ENCODE measurements around the gene C12orf75.
"Not testable (repeated sequence)": the region's sequence is repeated elsewhere in the genome, so short reads cannot be mapped to it uniquely, and the experiment has no call there.

The C12orf75 gene

GRCh38 chr12:105330283-105330930 lies at the start of gene C12orf75:
Gene C12orf75, plus strand, starts transcription at chr12:105330691. Its CDS starts 201 bp downstream, at chr12:105330892.
- peak; percentile 77 to 78 for DNase-seq

- no peak for DNase-seq
Observed at GRCh38 chr12:105280966-105281693, 49.4 kb upstream of the C12orf75 start.

GRCh38 chr12:105281694-105282049 lies 48.8 kb upstream of the C12orf75 start:
- no peak for DNase-seq

GRCh38 chr12:105285378-105285777 lies 45.1 kb upstream of the C12orf75 start:
- no peak for DNase-seq

- DNase-seq, result no peak
Observed at GRCh38 chr12:105287408-105287807, 43.1 kb upstream of the C12orf75 start.

- DNase-seq, result no peak
Observed at GRCh38 chr12:105288311-105288996, 42.0 kb upstream of the C12orf75 start.

GRCh38 chr12:105289114-105289904 lies 41.2 kb upstream of the C12orf75 start:
- DNase-seq, result no peak

- DNase-seq, result no peak
Observed at GRCh38 chr12:105291531-105291930, 39.0 kb upstream of the C12orf75 start.

GRCh38 chr12:105292705-105293104 lies 37.8 kb upstream of the C12orf75 start:
- DNase-seq, result no peak

GRCh38 chr12:105293187-105293586 lies 37.3 kb upstream of the C12orf75 start:
- DNase-seq, result no peak

- DNase-seq, result no peak
Observed at GRCh38 chr12:105294161-105294560, 36.3 kb upstream of the C12orf75 start.

GRCh38 chr12:105294886-105295479 lies 35.5 kb upstream of the C12orf75 start:
- DNase-seq, result no peak

- DNase-seq, result no peak
Observed at GRCh38 chr12:105296116-105297089, 34.1 kb upstream of the C12orf75 start.

GRCh38 chr12:105300883-105301282 lies 29.6 kb upstream of the C12orf75 start:
- DNase-seq, result no peak

GRCh38 chr12:105301696-105302095 lies 28.8 kb upstream of the C12orf75 start:
- DNase-seq, result no peak

- not testable (repeated sequence) for DNase-seq
Observed at GRCh38 chr12:105302986-105303385, 27.5 kb upstream of the C12orf75 start.

- DNase-seq, result not testable (repeated sequence)
Observed at GRCh38 chr12:105304626-105305025, 25.9 kb upstream of the C12orf75 start.

- not testable (repeated sequence) for DNase-seq
Observed at GRCh38 chr12:105307601-105308314, 22.7 kb upstream of the C12orf75 start.

- DNase-seq, result not testable (repeated sequence)
Observed at GRCh38 chr12:105308839-105309238, 21.7 kb upstream of the C12orf75 start.

GRCh38 chr12:105309384-105309783 lies 21.1 kb upstream of the C12orf75 start:
- not testable (repeated sequence) for DNase-seq

Data from stimulated activated CD4-positive, alpha-beta T cell treated with anti-CD3 and anti-CD28 coated beads, Interleukin-4, amount 100 ng/mL, for 4 hours (primary cell).